ENCODE results near the gene FGGY.

Gene FGGY

GRCh38 chr1:59743324-59744091, 446.6 kb downstream of the FGGY start:
- POLR2A ChIA-PET, result no interaction called here

GRCh38 chr1:59747420-59748024, 450.6 kb downstream of the FGGY start:
- DNase-seq (ENCODE audit: low read depth, low spot score), result no peak
- no peak overlapping the region for H3K4me3 ChIP-seq (ENCODE audit: low read depth, low read length)
- TF ChIP-seq, protein P1, sequence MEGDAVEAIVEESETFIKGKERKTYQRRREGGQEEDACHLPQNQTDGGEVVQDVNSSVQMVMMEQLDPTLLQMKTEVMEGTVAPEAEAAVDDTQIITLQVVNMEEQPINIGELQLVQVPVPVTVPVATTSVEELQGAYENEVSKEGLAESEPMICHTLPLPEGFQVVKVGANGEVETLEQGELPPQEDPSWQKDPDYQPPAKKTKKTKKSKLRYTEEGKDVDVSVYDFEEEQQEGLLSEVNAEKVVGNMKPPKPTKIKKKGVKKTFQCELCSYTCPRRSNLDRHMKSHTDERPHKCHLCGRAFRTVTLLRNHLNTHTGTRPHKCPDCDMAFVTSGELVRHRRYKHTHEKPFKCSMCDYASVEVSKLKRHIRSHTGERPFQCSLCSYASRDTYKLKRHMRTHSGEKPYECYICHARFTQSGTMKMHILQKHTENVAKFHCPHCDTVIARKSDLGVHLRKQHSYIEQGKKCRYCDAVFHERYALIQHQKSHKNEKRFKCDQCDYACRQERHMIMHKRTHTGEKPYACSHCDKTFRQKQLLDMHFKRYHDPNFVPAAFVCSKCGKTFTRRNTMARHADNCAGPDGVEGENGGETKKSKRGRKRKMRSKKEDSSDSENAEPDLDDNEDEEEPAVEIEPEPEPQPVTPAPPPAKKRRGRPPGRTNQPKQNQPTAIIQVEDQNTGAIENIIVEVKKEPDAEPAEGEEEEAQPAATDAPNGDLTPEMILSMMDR (IDR thresholded peaks at IDR 0.05; ENCODE audit: insufficient read depth, low read length, missing control alignments), result no peak
- ChIA-PET CTCF (interaction anchor here (0.6 to 1.7 kb wide), 5 partner anchors 9 to 49 kb away, joined by 3 to 10 read pairs (median 3); no protein-coding TSS in a partner anchor), POLR2A (no interaction called here)

More at GRCh38 chr1:59743324-59744091, 446.6 kb downstream of the FGGY start:
- CTCF ChIA-PET, result interaction anchor here (0.8 kb wide), 1 partner anchor 9 kb away, joined by 4 read pairs; no protein-coding TSS in a partner anchor
- H3K4me3 ChIP-seq (ENCODE audit: low read depth, low read length), result no peak overlapping the region
- TF ChIP-seq, protein P1 (IDR thresholded peaks at IDR 0.05; ENCODE audit: insufficient read depth, low read length, missing control alignments), result no peak
- DNase-seq (ENCODE audit: low read depth, low spot score), result no peak

GRCh38 chr1:59748123-59748522, 451.2 kb downstream of the FGGY start:
- TF ChIP-seq, protein P1 (IDR thresholded peaks at IDR 0.05; ENCODE audit: insufficient read depth, low read length, missing control alignments), result no peak
- ChIA-PET POLR2A (no interaction called here), CTCF (interaction anchor here (0.6 to 1.7 kb wide), 4 partner anchors 11 to 49 kb away, joined by 3 to 10 read pairs (median 4); no protein-coding TSS in a partner anchor)
- no peak overlapping the region for H3K4me3 ChIP-seq (ENCODE audit: low read depth, low read length)
- DNase-seq (ENCODE audit: low read depth, low spot score), result no peak

- TF ChIP-seq, protein P1 (IDR thresholded peaks at IDR 0.05; ENCODE audit: insufficient read depth, low read length, missing control alignments), result no peak
- H3K4me3 ChIP-seq (ENCODE audit: low read depth, low read length), result no peak overlapping the region
- peak; percentile 56 for DNase-seq (ENCODE audit: low read depth, low spot score)
- POLR2A ChIA-PET, result interaction anchor here (0.5 to 1.3 kb wide), 4 partner anchors 10 to 967 kb away, joined by 3 to 5 read pairs (median 3); partner anchors contain the start of gene JUN
- CTCF ChIA-PET, result interaction anchor here (1.5 to 2.7 kb wide), 2 partner anchors 9 to 11 kb away, joined by 7 to 17 read pairs; no protein-coding TSS in a partner anchor
These were observed 453.6 kb downstream of the FGGY start for GRCh38 chr1:59750328-59751003.

- POLR2A ChIA-PET, result interaction anchor here (1.0 to 1.3 kb wide), 2 partner anchors 20 to 967 kb away, joined by 3 to 5 read pairs; partner anchors contain the start of gene JUN
- no peak overlapping the region for H3K4me3 ChIP-seq (ENCODE audit: low read depth, low read length)
- TF ChIP-seq, protein P1 (IDR thresholded peaks at IDR 0.05; ENCODE audit: insufficient read depth, low read length, missing control alignments), result no peak
- DNase-seq (ENCODE audit: low read depth, low spot score), result no peak
- CTCF ChIA-PET, result interaction anchor here (0.9 to 2.7 kb wide), 3 partner anchors 8 to 1010 kb away, joined by 3 to 17 read pairs (median 4); no protein-coding TSS in a partner anchor
These were observed 454.1 kb downstream of the FGGY start for GRCh38 chr1:59751004-59751395.

Measured in AG04449 (cell line).